DMS79 treated with DMSO at 0.1 percent for 48 hours (cell line): ENCODE measurements around the gene KIAA1191.

Experiments
- DNase-seq: peaks from one replicate; lab custom pipeline; 2025; lab: John Stamatoyannopoulos, UW

KIAA1191 gene

DNA sequence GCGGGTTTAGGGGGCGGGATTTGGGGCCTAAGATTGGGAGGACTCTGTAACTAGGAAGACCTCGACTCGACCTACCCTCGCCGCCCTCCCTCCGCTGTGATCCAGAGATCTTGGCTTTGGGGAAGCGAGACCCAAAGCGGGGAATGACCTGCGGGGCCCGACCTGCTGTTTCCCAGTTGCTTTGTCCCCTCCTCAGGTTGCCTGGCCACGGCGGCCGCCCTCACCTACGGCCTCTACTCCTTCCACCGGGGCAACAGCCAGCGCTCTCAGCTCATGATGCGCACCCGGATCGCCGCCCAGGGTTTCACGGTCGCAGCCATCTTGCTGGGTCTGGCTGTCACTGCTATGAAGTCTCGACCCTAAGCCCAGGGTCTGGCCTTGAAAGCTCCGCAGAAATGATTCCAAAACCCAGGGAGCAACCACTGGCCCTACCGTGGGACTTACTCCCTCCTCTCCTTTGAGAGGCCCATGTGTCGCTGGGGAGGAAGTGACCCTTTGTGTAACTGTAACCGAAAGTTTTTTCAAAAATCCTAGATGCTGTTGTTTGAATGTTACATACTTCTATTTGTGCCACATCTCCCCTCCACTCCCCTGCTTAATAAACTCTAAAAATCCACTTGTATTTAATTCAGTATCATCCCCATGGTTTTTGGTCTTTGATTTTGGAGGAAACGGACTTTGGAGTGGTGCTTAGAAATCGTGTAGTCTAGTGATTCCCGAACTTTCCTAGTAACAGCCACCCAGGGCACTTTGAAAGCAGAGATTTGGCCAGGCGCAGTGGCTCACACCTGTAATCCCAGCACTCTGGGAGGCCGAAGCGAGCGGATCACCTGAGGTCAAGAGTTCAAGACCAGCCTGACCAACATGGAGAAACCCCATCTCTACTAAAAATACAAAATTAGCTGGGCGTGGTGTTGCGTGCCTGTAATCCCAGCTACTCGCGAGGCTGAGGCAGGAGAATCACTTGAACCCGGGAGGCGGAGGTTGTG is 27.9 kb upstream of the KIAA1191 start:
- peak; percentile 51 for DNase-seq

DNA sequence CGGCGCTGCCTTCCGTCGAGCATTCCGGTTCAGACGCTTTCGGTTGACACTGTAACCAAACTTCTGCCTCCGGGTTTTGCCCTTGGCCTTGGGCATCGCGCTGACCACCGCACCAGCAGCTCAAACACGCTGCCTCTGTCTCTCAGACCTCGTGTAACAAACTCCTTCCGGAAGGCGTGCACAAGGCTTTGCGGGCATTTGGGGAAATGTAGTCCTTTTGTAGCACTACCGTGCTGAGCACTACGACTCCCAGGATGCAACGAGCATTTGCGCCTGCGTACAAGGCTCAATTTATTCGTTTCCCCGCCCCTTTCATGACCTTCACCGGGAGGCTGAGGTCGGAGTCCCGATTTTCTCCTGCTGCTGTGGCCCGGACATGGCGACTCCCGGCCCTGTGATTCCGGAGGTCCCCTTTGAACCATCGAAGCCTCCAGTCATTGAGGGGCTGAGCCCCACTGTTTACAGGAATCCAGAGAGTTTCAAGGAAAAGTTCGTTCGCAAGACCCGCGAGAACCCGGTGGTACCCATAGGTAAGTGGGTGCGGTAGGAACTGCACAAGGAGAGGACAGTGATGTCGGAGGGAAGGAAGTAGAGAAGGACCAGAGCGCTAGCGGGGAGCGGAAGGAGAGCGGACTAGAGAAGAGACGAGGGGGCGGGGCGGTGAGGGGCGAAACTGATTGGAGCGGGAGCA is 27.0 kb upstream of the KIAA1191 start, which contains the start of the genes HIGD2A and NOP16:
HIGD2A (plus strand) TSS at position 308 of the 691 bp plus-strand sequence; CDS start at position 377, 69 bp downstream.
NOP16 (minus strand) TSS at position 155 of the 691 bp plus-strand sequence; CDS start at position 96, 59 bp downstream.
- DNase-seq, result peak; percentile 87

DNA sequence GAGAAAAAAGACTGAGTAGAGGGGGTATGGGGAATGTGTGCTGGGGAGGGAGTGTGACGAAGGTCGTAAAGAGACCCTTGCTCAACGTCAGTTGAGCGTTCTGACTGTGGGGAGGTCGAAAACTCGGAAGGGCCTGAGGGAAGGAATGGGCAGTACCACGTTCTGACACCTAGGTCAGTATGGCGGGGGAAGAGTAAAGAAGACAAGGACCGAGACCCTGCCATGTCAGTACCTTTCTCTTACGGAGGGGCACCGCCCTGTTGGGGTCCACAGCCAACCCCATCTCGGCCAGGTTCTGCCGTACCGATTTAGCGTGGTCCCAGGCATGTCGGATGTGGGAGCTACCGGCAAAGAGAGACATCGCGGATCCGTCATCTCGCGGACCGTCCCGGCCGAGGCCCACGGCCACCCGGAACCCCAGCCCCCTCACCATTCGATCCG is 26.5 kb upstream of the KIAA1191 start:
- no peak for DNase-seq

DNA sequence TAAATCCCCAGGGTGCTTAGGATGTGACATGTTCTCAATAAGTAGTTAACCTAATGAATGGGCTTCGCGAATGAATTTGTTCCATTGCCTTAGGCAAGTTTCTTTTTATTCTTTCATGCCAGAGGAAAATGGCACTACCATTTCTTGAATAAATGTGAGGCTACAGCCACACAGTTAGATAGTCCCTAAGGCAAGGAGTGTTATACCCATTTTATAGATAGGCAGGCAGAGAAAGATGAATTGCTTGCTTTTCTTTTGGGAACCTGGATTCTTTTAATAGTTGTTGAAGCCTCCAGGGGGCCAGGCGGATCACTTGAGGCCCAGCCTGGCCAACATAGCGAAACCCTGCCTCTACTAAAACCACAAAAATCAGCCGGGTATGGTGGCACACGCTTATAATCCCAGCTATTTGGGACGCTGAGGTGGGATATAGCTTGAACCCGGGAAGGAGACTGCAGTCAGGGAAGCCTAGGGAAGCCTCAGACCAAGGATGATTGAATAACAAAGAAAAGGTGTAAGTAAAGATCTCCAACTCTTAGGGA is 25.9 kb upstream of the KIAA1191 start:
- DNase-seq, result no peak

DNA sequence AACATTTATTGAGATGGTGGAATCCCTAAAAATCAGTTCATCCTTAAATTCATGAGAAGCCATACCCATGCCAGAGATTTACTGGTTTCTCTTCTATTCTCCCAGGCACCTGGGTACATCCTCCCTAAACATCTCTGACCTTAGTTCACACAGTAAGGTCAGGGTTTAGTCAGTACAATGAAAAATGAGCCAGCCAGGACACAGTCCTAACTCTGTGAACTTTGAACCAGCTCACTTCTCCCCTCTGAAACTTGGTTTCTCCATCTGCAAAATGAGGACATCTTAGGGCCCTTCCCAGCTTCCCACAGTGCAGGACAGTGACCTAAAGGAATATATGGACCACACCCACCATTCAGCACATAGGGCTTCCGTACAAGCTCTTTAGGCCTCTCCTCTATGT is 24.9 kb upstream of the KIAA1191 start:
- no peak for DNase-seq

DNA sequence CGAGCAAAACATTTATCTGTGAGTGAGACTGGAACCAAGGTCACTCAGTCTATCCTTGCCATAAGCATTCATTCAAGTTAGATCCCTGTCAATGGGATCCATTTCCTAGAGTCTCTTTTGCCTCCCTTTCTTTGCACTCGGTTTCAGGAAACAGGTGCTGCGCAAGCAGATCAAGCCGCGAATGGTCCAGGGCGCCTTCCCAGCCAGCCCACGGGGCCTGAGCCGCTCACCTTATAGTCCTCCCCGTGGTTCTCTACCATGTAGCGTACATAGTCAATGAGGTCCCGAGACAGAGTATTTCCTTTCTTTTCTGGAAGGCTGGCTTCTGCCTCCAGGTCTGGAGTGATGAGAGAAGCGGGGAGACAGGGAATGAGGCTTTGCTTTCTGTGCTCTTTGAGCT is 23.4 kb upstream of the KIAA1191 start:
- DNase-seq, result no peak

DNA sequence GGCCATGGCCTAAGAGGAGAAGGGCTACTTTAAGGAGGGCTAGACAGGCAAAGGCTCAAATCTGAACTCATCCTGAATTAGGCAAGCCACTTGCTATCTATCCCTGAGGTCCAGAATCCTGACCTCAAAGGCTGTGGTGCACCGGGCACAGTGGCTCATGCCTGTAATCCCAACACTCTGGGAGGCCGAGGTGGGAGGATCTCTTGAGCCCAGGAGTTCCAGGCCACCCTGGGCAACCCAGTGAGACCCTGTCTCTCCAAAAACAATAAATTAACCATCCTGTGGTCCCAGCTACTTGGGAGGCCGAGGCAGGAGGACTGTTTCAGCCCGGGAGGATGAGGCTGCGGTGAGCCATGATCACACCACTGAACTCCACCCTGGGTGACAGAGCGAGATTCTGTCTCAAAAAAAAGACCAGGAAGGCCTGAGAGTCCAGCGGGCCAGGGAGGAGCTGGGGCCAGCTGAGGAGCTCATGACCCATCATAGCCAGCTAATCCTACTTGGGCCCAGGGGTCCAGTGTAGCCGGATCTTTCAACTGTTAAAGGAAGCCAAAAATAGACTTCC is 22.9 kb upstream of the KIAA1191 start:
- DNase-seq, result no peak

DNA sequence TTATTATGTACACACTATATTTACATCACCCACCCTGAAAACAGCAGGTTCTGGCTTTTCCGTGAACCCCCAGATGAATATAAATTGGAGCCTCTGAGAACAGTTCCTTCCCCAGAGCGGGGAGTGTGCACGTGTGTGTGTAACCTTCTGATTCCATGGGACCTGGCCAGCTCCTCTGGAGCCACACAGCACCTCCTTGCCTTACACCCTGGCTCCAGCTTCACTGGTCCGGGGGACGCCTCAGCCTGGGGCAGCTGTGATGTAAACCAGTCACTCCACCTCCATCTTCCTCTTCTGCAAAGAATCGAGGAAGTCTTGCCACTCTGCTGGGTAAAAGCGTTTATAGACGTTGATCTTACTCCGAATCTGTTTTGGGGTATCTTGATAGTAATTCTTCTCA is 22.4 kb upstream of the KIAA1191 start:
- DNase-seq, result no peak

DNA sequence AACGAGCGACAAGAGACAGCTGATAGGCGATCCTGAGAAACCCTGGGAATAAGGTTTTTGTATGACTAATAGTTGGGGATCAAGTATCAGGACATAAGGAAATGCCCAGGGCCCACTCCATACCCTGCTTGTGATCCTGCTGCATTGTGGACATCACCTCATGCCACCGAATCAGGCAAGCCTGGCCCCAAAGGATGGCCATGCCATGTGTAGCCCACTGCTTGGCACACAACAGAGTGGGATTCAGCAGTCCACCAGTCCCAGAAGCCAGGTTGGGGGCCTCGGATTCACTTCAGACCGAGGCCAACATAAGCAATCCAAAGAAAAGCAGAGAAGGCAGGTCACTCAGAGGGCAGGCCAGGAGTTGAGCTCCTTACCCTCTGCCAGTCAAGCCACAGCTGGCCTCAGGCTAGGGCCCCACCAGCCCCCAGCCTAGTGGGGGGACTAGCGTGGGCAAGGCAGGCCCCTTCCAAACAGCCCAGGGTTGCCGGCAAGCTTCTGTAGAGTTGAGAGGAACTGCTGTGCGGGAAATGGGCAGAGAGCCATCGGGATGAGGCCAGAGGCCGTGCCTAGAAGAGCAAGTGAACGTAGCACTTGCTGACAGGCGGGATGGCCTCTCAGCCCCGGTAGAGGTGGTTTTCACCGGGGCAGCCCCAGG is 21.8 kb upstream of the KIAA1191 start:
- DNase-seq, result no peak

DNA sequence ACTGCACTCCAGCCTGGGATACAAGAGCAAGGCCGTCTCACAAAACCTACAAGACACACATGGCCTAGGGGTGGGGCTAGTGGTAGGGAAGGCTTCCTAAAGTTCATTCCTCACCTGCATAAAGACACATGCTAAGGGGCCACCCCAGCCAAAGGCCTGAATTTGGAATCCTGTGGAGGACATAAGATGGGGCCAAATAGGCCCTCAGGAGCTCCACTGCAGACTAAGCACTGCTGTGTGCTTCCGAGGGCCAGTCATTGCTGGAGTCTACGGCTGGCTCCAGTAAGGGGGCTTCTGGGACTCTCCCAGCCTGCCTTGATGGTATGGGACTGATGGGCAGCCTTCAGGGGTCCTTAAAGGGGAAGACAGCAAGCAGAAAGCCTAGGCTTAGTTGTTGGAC is 21.2 kb upstream of the KIAA1191 start:
- DNase-seq, result no peak

DNA sequence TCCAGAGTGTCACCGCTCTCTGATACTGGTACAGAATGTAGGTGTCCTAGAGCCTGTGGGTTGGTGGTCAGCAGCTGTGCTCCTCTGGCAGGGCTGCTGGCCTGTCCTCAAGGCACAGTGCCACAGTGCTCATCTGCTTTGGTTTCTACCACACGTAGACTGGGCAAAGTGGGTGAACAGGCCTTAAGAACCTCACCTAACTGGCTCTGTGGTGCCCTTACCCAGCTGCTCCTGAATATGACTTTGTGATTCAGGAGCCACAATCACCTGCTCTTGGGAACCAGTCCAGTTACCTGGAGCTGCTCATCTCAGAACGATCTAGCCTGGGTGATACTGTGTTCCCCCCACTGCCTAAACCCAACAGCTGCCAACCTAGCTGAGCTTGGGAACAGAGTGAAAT is 20.4 kb upstream of the KIAA1191 start:
- no peak for DNase-seq

DNA sequence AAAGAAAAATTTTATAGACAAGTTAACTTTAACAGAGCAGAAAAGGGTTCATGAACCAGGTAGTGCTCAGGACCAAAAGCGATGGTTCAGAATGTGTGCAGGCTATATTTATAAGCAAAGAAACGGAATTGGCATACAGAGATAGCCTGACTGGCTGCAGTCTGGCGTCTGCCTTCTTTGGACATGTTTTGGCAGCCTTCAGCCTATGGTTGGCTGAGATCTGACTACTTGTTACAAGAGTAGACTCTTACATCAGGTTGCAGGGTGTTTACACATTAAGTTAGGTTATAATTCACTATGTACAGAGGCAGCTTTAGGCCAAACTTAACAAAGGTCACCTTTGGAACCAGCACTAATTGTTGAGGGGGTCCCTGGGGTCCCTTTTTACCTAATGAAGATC is 19.9 kb upstream of the KIAA1191 start:
- DNase-seq, result no peak

DNA sequence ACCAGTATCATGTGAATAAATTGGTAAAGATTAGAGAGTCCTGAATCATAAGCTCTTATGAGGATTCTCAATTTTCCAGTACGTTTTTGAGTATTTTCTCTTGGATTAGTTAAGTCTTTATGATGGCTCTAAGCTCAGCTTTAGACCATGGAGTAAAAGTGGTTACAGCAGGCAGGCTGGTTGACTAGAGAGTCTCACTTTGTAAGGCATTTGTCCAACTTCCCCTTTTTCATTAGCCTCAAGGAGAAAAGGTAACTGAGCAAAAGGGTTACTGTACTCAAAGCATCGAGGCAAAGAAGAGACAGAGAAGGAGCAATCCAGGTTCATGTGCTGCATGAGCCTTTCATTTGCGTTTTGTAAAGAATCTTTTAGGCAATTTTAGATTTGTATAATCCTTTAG is 18.3 kb upstream of the KIAA1191 start:
- DNase-seq, result no peak

DNA sequence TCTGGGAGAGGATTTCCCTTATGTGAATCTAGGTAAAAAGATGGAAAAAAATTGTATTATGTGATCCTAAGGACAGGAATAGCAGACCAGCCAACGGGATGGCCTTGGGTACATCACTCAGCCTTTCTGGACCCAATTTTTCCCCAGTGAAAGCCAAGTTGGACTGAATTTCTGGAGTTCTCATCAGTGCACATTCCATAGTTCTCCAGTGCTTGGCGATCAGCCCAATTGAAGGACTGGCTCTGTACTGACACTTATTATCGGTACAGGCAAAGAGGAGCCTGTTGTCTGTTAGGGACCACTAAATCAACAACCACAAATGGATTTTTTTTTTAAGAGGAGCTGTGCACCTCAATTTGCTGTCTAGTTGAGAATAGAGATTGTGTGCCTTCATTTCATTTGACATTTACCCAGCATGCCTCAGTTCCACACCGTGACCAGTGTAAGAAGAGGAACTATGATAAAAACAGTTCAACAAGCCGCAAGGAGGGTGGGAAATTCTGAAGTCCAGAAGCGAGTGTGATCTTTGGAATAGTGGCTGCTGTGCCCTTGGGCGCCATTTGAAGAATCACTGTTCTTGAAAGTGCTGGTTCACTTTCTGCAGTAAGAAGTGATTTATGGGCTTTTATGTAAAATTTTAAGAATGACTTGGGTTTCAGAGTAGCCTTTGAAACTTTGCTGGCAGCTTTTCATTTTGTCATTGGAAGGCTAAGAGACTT is 11.7 kb upstream of the KIAA1191 start:
- DNase-seq, result no peak

DNA sequence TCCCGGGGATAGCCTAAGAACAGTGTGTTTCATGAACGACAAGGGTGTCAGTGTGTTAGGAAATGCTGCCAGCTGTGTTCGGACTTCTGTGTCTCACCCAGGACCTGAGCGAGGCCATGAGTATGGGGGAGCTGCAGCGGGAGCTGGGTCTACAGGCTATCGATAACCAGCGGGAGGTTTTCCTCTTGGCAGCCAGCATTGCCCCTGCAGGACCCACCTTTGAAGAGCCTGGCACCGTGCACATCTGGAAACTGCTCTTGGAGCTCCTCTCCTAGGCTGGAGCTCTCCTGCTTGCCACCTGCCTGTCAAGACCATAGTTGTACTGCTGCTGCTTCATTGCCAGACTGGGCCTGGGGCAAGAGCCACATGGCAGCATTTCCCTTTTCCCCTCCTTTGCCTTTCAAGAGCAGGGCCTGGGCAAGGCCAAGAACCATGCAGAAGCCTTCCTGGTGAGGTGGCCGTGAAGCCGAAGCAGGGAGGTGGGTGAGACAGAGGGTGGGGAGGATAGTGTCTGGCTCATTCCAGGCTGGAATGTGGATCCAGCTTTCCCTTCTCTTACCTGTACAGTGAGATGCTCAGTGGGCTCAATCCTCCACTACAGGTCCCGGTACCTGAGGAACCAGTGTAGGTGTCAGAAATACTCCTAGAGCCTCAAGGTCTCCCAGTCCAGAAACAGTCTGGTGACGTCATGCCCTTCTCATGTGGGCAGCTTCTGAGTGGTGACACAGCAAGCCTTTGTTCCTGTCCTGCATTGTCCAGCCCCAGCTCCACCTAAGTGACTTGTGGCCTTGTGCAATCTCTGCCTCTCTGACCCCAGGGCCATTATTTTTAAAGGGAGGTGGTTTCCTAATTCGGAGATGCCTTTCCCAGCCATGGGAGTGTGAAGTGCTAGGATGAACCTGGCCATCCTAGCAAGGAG is 10.3 kb upstream of the KIAA1191 start:
- no peak for DNase-seq

DNA sequence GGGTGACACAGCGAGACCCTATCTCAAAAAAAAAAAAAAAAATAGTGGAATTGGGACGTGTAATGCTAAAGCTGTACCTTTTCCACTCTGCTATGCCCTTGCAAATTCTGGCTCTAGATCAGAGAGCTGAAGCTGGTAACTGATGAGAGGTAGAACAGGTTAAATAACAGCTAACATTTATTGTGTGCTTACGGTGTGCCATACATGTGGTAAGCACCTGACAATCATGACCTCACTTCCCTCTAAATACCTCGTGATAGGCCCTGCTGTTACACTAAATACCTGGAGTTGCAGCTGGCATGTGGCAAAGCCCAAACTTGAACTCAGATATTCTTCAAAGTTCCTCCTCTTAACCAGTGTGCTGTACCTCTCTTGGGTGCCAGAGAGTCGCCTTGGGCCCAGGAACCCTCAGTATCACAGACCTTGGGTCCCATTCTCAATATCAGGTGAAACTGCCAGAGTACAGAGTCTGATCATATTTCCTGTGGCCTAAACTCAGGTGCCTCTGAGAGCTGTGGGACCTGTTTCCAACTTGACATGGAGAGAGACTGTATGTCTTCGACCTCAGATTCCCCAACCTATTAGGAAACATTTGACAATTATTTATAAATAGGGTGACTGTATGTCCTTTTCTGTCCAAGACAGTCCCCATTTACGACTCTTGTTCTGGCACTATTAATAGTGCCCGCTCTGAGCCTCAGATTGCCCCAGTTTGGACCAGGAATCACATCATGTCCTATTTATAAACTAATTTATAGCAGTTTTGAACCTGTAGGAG is 8.6 kb upstream of the KIAA1191 start:
- no peak for DNase-seq

DNA sequence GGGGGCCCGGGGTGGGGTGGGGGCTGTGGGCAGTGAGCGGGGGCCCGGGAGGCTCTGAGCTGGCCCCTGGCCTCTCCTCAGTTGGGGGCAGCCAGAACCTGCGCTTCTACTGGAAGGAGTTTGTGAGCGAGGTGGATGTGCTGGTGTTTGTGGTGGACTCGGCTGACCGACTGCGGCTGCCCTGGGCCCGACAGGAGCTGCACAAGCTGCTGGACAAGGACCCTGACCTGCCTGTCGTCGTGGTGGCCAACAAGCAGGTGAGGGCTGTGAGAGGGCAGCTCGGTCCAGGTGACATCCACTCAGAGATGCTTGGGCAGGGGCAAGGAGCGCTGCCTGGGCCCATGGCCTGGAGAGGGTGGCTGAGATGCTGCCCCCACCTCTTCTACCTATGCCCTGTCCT is 7.2 kb upstream of the KIAA1191 start:
- DNase-seq, result no peak

DNA sequence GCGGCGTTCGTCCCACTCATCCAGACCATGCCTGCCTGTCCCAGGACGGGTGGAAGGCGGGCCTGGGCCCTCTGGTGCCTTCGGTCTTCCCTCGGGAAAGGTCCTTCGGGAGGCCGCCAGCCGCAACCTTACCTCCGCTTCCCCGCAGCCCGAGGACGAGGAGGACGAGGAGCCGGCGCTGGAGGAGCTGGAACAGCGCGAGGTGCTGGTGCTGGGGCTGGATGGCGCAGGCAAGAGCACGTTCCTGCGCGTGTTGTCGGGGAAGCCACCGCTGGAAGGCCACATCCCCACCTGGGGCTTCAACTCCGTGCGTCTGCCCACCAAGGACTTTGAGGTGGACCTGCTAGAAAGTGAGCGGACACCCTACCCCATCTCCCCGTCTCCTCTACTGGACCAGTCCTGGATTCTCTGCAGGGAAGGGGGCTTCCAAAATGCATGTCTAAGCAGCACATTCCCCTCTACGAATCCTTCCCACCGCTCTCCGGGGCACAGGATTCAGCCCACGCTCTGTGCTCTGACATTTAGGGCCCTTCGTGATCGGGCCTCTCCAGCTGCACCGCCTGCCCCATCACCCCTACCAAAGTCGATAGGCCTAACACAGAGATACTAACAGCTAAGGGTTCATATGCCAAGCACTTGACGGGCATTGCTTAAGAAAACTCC is 4.8 kb upstream of the KIAA1191 start:
- DNase-seq, result no peak
